Testis (tissue), 3 donors: Measurements from ENCODE around the gene GNAI1. TPM values are rescaled to one million over a fixed set of nuclear protein-coding genes. Genes with fewer than 3 reads are reported as not detected.

Experiments
- DNase-seq: peaks from one replicate; pipeline ENCODE4 v3.0.0-alpha.2; 2019
- H3K27ac ChIP-seq, 2 donors: fragments of 200-600 bp; sonication (generic); one replicate each; pipeline ENCODE4 v1.5.1; 2019
- H3K27me3 ChIP-seq: fragments of 200-600 bp; sonication (generic); one replicate; pipeline ENCODE4 v1.5.1; 2019
- H3K36me3 ChIP-seq: fragments of 200-600 bp; sonication (generic); one replicate; pipeline ENCODE4 v1.5.1; 2017; ENCODE audit warnings: low read depth; ENCODE audit errors: missing control alignments
- H3K4me1 ChIP-seq: fragments of 200-600 bp; sonication (generic); one replicate; pipeline ENCODE4 v1.5.1; 2019
- H3K4me3 ChIP-seq, 2 donors: fragments of 200-600 bp; sonication (generic); one replicate each; pipeline ENCODE4 v1.5.1; 2017 to 2019
- H3K9me3 ChIP-seq: fragments of 200-600 bp; sonication (generic); one replicate; pipeline ENCODE4 v1.5.1; 2017
- POLR2A ChIP-seq: fragments of 450-650 bp; IDR thresholded peaks from one replicate; pipeline ENCODE4 v1.6.1; 2017; ENCODE audit warnings: antibody characterized with exemption, mild to moderate bottlenecking, moderate library complexity
- WGBS, 2 donors: methylation state at CpG; one replicate each; pipeline ENCODE4 v1.1.5; 2018; 5-methylcytosine and 5-hydroxymethylcytosine counted together
- intact Hi-C: fragments of 100-400 bp; cut with DNase I; formaldehyde crosslinking; loops from one replicate; pipeline ENCODE4 v1.15.1; 2023; ENCODE audit warnings: low total_unique reads
- polyA plus RNA-seq: library from polyadenylated mRNA; stranded (reverse); fragments of 350-450 nt; fragmentation: Illumina TruSeq; extraction: RNeasy Lipid Tissue Mini Kit (QIAGEN cat#74804); gene quantifications from one replicate; pipeline ENCODE4 v1.2.3, GENCODE V29; 2014; ENCODE audit warnings: low read depth, low replicate concordance; ENCODE audit not compliant: insufficient read depth
- total RNA-seq, 2 donors: library from RNA; depleted of rRNA; stranded (reverse); fragments of >200 nt; gene quantifications; one replicate each; pipeline ENCODE4 v1.2.3, GENCODE V29; 2016
- TF ChIP-seq, protein P1 (sequence below), 3 experiments: fragments of 450-650 bp in 2 of 3; fragments of 200-600 bp in 1 of 3; sonication (generic) in 1 of 3; IDR thresholded peaks; one replicate each; pipeline ENCODE4 v1.5.1; 2016 to 2019; ENCODE audit warnings: antibody characterized with exemption in 3 of 3, mild to moderate bottlenecking in 2 of 3, moderate library complexity in 1 of 3

The GNAI1 gene
- total and polyA plus RNA-seq, 3 donors from 2014 or later, result 46.9 to 61.6 (median 59.0) TPM

DNA sequence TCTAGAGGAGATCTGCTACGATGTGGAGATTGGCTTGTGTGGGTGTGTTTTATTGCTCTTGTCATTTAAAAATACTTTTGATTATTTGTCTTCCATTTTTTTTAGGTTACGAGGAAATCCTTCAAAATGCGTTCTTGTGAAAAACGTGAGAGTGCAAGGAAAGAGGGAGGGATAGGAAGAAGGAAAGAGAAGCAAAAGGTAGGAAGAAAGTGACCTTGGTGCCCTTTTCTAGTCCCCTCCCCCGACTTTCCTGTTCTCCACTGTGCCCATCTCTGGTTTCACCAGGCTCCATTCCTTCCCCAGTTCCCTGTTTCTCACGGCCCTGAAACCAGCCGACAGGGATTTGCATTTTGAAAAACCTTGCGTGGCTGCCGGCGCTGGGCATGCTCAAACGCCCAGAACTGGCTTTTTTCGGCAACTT is 506 bp upstream of the GNAI1 start:
- intact Hi-C loops, result no loop called here
- no peaks in the 10 kb centered on the region for H3K27me3 ChIP-seq
- H3K27ac ChIP-seq, result peak overlapping the region; percentile 89 to 97
- H3K36me3 ChIP-seq, result no peaks in the 10 kb centered on the region
- peak overlapping the region; percentile 90 to 99 for H3K4me3 ChIP-seq
- DNase-seq, result no peak
- peaks cover 14% of the 10 kb centered on the region for H3K4me1 ChIP-seq
- TF ChIP-seq, protein P1, sequence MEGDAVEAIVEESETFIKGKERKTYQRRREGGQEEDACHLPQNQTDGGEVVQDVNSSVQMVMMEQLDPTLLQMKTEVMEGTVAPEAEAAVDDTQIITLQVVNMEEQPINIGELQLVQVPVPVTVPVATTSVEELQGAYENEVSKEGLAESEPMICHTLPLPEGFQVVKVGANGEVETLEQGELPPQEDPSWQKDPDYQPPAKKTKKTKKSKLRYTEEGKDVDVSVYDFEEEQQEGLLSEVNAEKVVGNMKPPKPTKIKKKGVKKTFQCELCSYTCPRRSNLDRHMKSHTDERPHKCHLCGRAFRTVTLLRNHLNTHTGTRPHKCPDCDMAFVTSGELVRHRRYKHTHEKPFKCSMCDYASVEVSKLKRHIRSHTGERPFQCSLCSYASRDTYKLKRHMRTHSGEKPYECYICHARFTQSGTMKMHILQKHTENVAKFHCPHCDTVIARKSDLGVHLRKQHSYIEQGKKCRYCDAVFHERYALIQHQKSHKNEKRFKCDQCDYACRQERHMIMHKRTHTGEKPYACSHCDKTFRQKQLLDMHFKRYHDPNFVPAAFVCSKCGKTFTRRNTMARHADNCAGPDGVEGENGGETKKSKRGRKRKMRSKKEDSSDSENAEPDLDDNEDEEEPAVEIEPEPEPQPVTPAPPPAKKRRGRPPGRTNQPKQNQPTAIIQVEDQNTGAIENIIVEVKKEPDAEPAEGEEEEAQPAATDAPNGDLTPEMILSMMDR (IDR thresholded peaks at IDR 0.05), result no peak
- TF ChIP-seq POLR2A, result no peak
- WGBS, 2 donors, result 10% methylated on average over 12 of the region's 12 CpGs
- H3K9me3 ChIP-seq, result no peaks in the 10 kb centered on the region

DNA sequence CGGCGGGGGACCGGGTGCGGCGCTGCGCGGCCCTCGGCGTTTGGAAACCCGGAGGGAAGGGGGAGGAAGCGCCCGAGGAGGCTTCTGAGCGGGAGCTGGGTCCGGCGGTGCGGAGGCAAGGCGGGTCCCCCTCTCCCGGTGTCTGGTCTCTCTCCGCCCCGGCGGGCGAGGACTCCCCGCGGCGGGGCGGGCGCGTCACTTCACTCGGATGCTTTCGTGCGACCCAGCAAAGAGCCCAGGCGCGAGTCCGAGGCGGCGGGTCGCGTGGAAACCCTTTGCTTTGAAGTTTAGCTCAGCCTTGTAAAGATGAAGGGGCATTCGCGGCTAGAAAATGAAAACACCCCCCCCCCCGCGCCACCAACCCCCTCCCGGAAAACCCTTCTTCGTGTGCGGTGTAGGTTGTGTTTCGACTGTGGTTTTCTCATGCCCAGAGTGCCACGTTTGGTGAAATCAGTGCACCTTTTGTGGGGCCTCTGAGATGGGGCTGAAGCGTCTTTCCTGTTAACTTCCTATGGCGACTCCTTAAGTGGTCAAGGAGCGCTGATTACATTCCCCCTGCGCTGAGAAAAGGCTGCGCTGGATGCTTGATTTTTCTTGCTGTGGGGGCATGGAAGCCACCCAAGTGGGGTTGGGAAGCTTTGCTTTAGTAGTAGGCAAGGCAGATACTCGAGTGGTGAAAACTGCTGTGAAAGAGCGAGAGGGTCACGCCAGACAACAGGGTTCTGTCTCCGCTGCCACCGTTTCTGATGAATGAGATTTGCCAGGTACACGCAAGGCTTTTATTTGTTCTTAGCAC is 876 bp downstream of the GNAI1 start:
- H3K36me3 ChIP-seq, result no peaks in the 10 kb centered on the region
- TF ChIP-seq, protein P1 (IDR thresholded peaks at IDR 0.05), result no peak
- no peak for TF ChIP-seq POLR2A
- H3K27ac ChIP-seq, result peak overlapping the region; percentile 97 to 99
- intact Hi-C loops, result no loop called here
- H3K9me3 ChIP-seq, result no peaks in the 10 kb centered on the region
- H3K4me1 ChIP-seq, result peaks cover 15% of the 10 kb centered on the region
- peak; percentile 48 for DNase-seq
- no peaks in the 10 kb centered on the region for H3K27me3 ChIP-seq
- H3K4me3 ChIP-seq, result peak overlapping the region; percentile 90 to 99
- WGBS, 2 donors, result 0 to 2% methylated on average over 11 to 57 of the region's 58 CpGs

DNA sequence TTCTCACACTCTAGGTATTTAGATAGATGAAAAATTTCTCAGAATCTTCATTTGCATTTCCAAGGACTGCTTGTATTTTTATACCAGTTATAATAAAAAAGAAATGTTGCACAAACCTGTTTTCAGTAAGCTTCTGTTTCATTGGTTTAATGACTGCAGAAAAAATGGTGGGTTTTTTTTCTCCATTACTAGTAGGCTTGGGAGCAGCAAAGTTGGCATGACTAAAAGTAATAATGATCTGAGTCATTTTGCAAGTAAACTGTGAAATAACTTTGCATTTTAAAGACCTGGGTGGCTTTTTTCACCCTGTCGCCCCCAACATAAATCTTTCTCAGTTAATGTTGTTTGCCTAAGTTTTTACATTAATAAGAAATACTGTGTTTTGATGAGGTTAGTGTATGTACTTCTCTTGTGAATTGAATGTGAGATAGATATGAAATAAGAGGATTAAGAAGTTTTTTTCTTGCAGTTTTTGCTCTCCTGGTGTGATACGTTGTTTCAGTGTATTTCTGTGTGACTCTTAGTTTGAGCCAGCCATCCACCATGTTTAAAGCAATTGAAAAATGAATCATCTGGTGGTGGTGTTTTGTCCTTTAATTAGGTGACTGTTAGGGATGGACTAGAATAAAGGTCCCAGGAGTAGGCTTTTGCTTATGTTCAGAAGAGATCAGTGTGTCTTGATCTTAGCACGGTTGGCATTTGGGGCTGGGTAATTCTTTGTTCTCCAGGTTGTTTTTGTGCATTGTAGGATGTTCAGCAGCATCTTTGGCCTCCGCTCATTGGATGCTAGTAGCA is 1.8 kb downstream of the GNAI1 start:
- WGBS, 2 donors, result 15 to 33% methylated on average over 4 of the region's 4 CpGs
- Histone ChIP-seq H3K27me3 (no peaks in the 10 kb centered on the region), H3K4me3 (peak overlapping the region; percentile 90 to 99), H3K9me3 (no peaks in the 10 kb centered on the region), H3K36me3 (no peaks in the 10 kb centered on the region), H3K4me1 (peaks cover 15% of the 10 kb centered on the region), H3K27ac (peak overlapping the region in 1 of 2 donors; percentile 97)
- TF ChIP-seq, protein P1 (IDR thresholded peaks at IDR 0.05), result no peak
- TF ChIP-seq POLR2A, result no peak
- intact Hi-C loops, result no loop called here
- no peak for DNase-seq

DNA sequence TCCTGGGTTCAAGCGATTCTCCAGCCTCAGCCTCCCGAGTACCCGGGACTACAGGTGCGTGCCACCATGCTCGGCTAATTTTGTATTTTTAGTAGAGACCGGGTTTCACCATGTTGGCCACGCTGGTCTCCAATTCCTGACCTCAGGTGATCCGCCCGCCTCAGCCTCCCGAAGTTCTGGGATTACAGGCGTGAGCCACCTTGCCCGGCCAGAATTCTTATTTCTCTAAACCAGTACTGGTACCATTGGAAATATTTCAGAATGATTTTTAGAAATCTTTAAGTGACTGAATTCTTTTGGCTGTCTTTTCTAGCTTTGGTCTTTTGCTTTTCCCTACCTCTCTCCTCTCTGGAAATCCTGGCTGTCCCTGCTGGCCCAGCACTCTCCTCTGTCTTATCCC is 2.8 kb downstream of the GNAI1 start:
- TF ChIP-seq, protein P1 (IDR thresholded peaks at IDR 0.05), result no peak
- TF ChIP-seq POLR2A, result no peak
- H3K36me3 ChIP-seq, result no peaks in the 10 kb centered on the region
- H3K27me3 ChIP-seq, result no peaks in the 10 kb centered on the region
- no peak overlapping the region for H3K27ac ChIP-seq
- peaks cover 15% of the 10 kb centered on the region for H3K4me1 ChIP-seq
- WGBS, 2 donors, result 61 to 77% methylated on average over 9 to 12 of the region's 12 CpGs
- no peaks in the 10 kb centered on the region for H3K9me3 ChIP-seq
- H3K4me3 ChIP-seq, result no peak overlapping the region
- intact Hi-C loops, result no loop called here
- DNase-seq, result no peak
